GM12801 (cell line): ENCODE measurements around the gene GREM2.

ENCODE experiments used
- CTCF ChIP-seq: IDR thresholded peaks from one replicate; pipeline ENCODE4 v1.5.1; 2011; ENCODE audit warnings: control low read depth; ENCODE audit not compliant: insufficient read length; ENCODE audit errors: extremely low read depth

GREM2 gene

GRCh38 chr1:240492832-240493440 is 119.0 kb downstream of the GREM2 start:
- no peak for TF ChIP-seq CTCF

GRCh38 chr1:240491796-240492195 is 120.2 kb downstream of the GREM2 start:
- no peak for TF ChIP-seq CTCF

GRCh38 chr1:240491156-240491555 is 120.8 kb downstream of the GREM2 start:
- TF ChIP-seq CTCF, result no peak

- TF ChIP-seq CTCF, result no peak
Observed at GRCh38 chr1:240487493-240487892, 124.5 kb downstream of the GREM2 start.

- no peak for TF ChIP-seq CTCF
Observed at GRCh38 chr1:240486611-240487010, 125.3 kb downstream of the GREM2 start.

- no peak for TF ChIP-seq CTCF
Observed at GRCh38 chr1:240484804-240485443, 127.0 kb downstream of the GREM2 start.

GRCh38 chr1:240478536-240478935 is 133.4 kb downstream of the GREM2 start:
- TF ChIP-seq CTCF, result no peak
